GM06990 (cell line): ENCODE measurements around the gene GRHL3.

Experiments used
- DNase-seq: peaks from one replicate; pipeline ENCODE4 v3.0.0-alpha.2; 2011; ENCODE audit not compliant: insufficient read length; ENCODE audit errors: extremely low read depth
- H3K27me3 ChIP-seq: replicated peaks from 2 replicates; pipeline ENCODE4 v1.6.0; 2011; ENCODE audit warnings: low read length; ENCODE audit not compliant: control insufficient read depth, insufficient read depth
- H3K36me3 ChIP-seq: 2 replicates; pipeline ENCODE4 v1.5.1; 2011; ENCODE audit warnings: low read length; ENCODE audit not compliant: control insufficient read depth, insufficient read depth
- H3K4me3 ChIP-seq: replicated peaks from 2 replicates; pipeline ENCODE4 v1.5.1; 2011; ENCODE audit warnings: low read depth, mild to moderate bottlenecking, control low read depth, low read length
- CTCF ChIP-seq: IDR thresholded peaks from 2 replicates; pipeline ENCODE4 v1.5.1; 2011; ENCODE audit warnings: low read length, control low read depth, mild to moderate bottlenecking, inconsistent platforms; ENCODE audit not compliant: insufficient read depth, poor library complexity, severe bottlenecking

GRHL3 gene

GRCh38 chr1:24304763-24305162 lies 14.4 kb upstream of the GRHL3 start:
- no peak for TF ChIP-seq CTCF
- Histone ChIP-seq H3K27me3 (no peaks in the 10 kb centered on the region), H3K36me3 (no peaks in the 10 kb centered on the region), H3K4me3 (no peak overlapping the region)
- no peak for DNase-seq

- DNase-seq, result no peak
- H3K4me3 ChIP-seq, result no peak overlapping the region
- no peaks in the 10 kb centered on the region for H3K36me3 ChIP-seq
- peak; percentile 49 for TF ChIP-seq CTCF
- no peaks in the 10 kb centered on the region for H3K27me3 ChIP-seq
These were observed 10.7 kb upstream of the GRHL3 start for GRCh38 chr1:24308365-24309015.

DNA sequence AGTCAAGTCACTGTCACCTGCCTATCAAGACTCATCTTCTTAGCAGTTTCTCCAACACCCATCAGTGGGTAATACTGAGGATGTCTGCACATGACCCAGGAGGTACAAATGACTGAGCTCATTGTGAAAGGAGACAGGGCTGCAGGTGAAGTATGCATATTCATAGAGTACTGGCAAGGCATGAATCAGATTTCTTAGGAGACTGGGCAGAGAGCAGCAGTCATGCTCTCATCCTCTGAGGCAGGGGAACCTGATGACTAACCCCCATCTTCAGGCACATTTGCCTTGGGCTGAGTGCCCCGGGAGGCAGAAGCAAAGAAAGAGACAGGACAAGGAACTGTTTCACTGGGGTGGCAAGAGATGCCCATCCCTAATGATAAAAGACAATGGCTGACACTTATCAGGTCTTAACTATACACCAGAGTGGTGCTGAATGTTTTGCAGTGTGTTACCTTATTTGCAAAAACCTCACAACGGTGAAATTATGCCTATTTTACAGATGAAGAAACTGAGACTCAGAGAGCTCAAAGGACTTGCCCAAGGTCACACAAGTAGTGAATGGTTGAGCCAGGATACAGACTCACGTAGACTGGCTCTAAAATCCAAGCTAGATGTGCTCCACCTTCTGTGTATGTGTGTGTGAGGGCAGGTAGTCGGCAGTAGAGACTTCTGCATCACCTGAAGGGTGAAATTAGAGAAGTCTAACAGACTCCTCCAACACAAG lies 9.2 kb upstream of the GRHL3 start:
- DNase-seq, result no peak
- Histone ChIP-seq H3K4me3 (no peak overlapping the region), H3K27me3 (no peaks in the 10 kb centered on the region), H3K36me3 (no peaks in the 10 kb centered on the region)
- TF ChIP-seq CTCF, result no peak

GRCh38 chr1:24311234-24311633 lies 7.9 kb upstream of the GRHL3 start:
- TF ChIP-seq CTCF, result no peak
- Histone ChIP-seq H3K27me3 (no peaks in the 10 kb centered on the region), H3K36me3 (no peaks in the 10 kb centered on the region), H3K4me3 (no peak overlapping the region)
- no peak for DNase-seq

GRCh38 chr1:24311741-24312140 lies 7.4 kb upstream of the GRHL3 start:
- no peak for TF ChIP-seq CTCF
- Histone ChIP-seq H3K27me3 (no peaks in the 10 kb centered on the region), H3K4me3 (no peak overlapping the region), H3K36me3 (no peaks in the 10 kb centered on the region)
- no peak for DNase-seq
